ENCODE measurements around the gene NAXD. TPM values are rescaled to one million over a fixed set of nuclear protein-coding genes. Genes with fewer than 3 reads are reported as not detected.
"Not testable (repeated sequence)": the region's sequence is repeated elsewhere in the genome, so short reads cannot be mapped to it uniquely, and the experiment has no call there.

NAXD gene
- total RNA-seq, 1 experiment from 2014 or later: 27.7 TPM

DNA sequence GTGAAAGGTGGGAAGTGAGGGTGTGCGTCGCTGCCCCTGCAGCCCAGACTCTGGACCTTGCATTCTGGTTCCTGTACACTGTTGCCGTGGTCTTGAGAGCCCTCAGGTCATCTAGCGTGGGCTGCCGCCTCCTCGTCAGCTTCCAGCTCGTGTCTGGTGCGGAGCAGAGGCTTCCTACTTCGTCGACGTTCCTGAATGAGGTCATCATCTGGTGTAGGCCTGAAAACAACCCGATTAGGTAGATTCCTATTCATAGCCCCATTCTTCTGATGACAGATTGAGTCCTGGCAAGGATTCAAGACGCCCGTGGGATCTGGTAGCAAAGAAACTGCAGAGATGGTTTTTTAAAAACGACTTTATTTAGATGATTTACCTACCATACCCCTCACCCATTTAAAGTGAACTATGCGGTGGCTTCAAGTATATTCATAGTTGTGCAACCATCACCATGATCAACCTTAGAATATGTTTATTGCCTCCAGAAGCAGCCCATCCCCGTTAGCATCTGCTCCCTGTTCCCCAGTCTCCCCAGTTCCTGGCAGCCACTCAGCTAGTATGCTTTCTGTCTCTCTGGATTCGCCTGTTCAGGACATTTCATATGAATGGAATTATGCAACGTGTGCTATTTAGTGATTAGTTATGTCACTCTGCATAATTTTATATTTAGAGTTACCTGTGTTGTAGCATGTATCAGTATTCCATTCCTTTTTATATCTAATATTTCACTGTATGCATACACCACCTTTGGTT is 13.8 kb downstream of the NAXD start:
- no peak for DNase-seq (ENCODE audit: unreplicated experiment)
- TF ChIP-seq, protein P1, sequence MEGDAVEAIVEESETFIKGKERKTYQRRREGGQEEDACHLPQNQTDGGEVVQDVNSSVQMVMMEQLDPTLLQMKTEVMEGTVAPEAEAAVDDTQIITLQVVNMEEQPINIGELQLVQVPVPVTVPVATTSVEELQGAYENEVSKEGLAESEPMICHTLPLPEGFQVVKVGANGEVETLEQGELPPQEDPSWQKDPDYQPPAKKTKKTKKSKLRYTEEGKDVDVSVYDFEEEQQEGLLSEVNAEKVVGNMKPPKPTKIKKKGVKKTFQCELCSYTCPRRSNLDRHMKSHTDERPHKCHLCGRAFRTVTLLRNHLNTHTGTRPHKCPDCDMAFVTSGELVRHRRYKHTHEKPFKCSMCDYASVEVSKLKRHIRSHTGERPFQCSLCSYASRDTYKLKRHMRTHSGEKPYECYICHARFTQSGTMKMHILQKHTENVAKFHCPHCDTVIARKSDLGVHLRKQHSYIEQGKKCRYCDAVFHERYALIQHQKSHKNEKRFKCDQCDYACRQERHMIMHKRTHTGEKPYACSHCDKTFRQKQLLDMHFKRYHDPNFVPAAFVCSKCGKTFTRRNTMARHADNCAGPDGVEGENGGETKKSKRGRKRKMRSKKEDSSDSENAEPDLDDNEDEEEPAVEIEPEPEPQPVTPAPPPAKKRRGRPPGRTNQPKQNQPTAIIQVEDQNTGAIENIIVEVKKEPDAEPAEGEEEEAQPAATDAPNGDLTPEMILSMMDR (IDR thresholded peaks at IDR 0.05; ENCODE audit: unreplicated experiment): no peak
- peaks cover 24% of the 10 kb centered on the region for H3K4me1 Mint-ChIP-seq (ENCODE audit: insufficient read depth, unreplicated experiment)
- intact Hi-C loops (cut with micrococcal nuclease): no loop called here
- H3K36me3 Mint-ChIP-seq (ENCODE audit: insufficient read depth, unreplicated experiment): peaks cover 58% of the 10 kb centered on the region
- no peak overlapping the region for H3K4me3 Mint-ChIP-seq (ENCODE audit: unreplicated experiment)
- ChIA-PET CTCF (interaction anchor here (1.1 kb wide), 1 partner anchor 12 kb away, joined by 3 read pairs; no protein-coding TSS in a partner anchor), POLR2A (no interaction called here)
- no peak overlapping the region for H3K27ac Mint-ChIP-seq (ENCODE audit: low read depth, unreplicated experiment)
- no peaks in the 10 kb centered on the region for H3K9me3 Mint-ChIP-seq (ENCODE audit: unreplicated experiment)
- H3K27me3 Mint-ChIP-seq (ENCODE audit: insufficient read depth, unreplicated experiment): no peaks in the 10 kb centered on the region
- BruUV-seq (replicated peaks): no TSS peak

DNA sequence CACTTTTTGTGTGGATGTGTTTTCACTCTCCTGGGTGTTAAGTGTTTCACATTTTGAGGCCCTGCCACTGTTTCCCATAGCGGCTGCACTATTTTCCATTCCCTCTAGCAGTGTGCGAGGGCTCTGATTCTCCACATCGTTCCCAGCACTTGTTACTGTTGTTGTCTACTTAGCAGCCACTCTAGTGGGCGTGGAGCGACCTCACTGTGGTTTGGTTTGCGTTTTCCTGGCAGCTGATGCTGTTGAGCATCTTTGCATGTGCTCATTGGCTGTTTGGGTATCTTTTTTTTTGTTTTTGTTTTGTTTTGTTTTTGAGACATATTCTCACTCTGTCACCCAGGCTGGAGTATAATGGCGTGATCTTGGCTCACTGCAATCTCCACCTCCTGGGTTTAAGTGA is 14.4 kb downstream of the NAXD start:
- TF ChIP-seq, protein P1 (IDR thresholded peaks at IDR 0.05; ENCODE audit: unreplicated experiment): no peak
- ChIA-PET CTCF (interaction anchor here (0.6 to 1.1 kb wide), 2 partner anchors 9 to 13 kb away, joined by 3 read pairs; no protein-coding TSS in a partner anchor), POLR2A (no interaction called here)
- Mint-ChIP-seq H3K9me3 (ENCODE audit: unreplicated experiment) (no peaks in the 10 kb centered on the region), H3K27me3 (ENCODE audit: insufficient read depth, unreplicated experiment) (no peaks in the 10 kb centered on the region), H3K4me1 (ENCODE audit: insufficient read depth, unreplicated experiment) (peaks cover 24% of the 10 kb centered on the region), H3K27ac (ENCODE audit: low read depth, unreplicated experiment) (no peak overlapping the region), H3K36me3 (ENCODE audit: insufficient read depth, unreplicated experiment) (peaks cover 63% of the 10 kb centered on the region), H3K4me3 (ENCODE audit: unreplicated experiment) (no peak overlapping the region)
- intact Hi-C loops (cut with micrococcal nuclease): no loop called here
- BruUV-seq (replicated peaks): no TSS peak
- DNase-seq (ENCODE audit: unreplicated experiment): no peak

DNA sequence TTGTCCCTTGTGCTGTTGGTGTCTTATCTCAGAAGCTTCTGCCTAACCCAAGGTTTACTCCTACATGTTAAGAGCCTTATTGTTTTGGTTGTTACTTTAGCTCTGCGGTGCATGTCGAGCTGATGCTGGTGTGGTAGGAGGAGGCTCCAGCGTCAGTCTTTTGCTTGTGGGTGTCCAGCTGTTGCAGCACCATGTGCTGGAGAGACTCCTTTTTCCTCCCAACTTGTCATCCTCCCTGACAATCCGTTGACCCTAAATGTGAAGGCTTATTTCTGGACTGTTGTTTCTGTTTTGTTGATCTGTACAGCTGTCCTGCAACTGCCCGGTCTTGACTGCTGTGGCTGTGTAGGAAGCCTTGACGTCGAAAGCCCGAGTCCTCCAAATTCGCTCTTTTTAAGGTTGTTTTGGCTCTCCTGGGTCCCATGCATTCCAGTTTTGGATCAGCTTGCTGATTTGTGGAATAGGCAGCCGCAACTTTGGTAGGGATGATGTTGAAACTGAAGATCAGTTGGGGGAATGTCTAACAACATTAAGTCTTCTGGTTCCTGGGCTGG is 15.3 kb downstream of the NAXD start:
- no peaks in the 10 kb centered on the region for H3K9me3 Mint-ChIP-seq (ENCODE audit: unreplicated experiment)

DNA sequence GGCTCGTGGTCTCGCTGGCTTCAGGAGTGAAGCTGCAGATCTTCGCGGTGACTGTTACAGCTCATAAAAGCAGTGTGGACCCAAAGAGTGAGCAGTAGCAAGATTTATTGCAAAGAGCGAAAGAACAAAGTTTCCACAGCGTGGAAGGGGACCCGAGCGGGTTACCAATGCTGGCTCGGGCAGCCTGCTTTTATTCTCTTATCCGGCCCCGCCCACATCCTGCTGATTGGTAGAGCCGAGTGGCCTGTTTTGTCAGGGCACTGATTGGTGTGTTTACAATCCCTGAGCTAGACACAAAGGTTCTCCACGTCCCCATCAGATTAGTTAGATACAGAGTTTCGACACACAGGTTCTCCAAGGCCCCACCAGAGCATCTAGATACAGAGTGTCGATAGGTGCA is 16.9 kb downstream of the NAXD start:
- intact Hi-C loops (cut with micrococcal nuclease); H3K9me3 Mint-ChIP-seq (ENCODE audit: unreplicated experiment); DNase-seq (ENCODE audit: unreplicated experiment); H3K27me3 Mint-ChIP-seq (ENCODE audit: insufficient read depth, unreplicated experiment); BruUV-seq (replicated peaks); H3K4me1 Mint-ChIP-seq (ENCODE audit: insufficient read depth, unreplicated experiment); H3K27ac Mint-ChIP-seq (ENCODE audit: low read depth, unreplicated experiment); POLR2A ChIA-PET; H3K4me3 Mint-ChIP-seq (ENCODE audit: unreplicated experiment): not testable (repeated sequence)
- H3K36me3 Mint-ChIP-seq (ENCODE audit: insufficient read depth, unreplicated experiment): peaks cover 77% of the 10 kb centered on the region
- CTCF ChIA-PET: interaction anchor here (0.6 to 1.0 kb wide), 3 partner anchors 13 to 38 kb away, joined by 3 read pairs; no protein-coding TSS in a partner anchor

More for the DNA sequence above, 15.3 kb downstream of the NAXD start:
- intact Hi-C loops (cut with micrococcal nuclease): no loop called here
- no peaks in the 10 kb centered on the region for H3K27me3 Mint-ChIP-seq (ENCODE audit: insufficient read depth, unreplicated experiment)
- POLR2A ChIA-PET: no interaction called here
- no peak overlapping the region for H3K4me3 Mint-ChIP-seq (ENCODE audit: unreplicated experiment)
- no peak for DNase-seq (ENCODE audit: unreplicated experiment)
- TF ChIP-seq, protein P1 (IDR thresholded peaks at IDR 0.05; ENCODE audit: unreplicated experiment): no peak
- no peak overlapping the region for H3K27ac Mint-ChIP-seq (ENCODE audit: low read depth, unreplicated experiment)
- peaks cover 65% of the 10 kb centered on the region for H3K36me3 Mint-ChIP-seq (ENCODE audit: insufficient read depth, unreplicated experiment)
- no TSS peak for BruUV-seq (replicated peaks)
- CTCF ChIA-PET: interaction anchor here (0.6 to 1.1 kb wide), 3 partner anchors 14 to 175 kb away, joined by 3 to 4 read pairs (median 3); no protein-coding TSS in a partner anchor
- peaks cover 21% of the 10 kb centered on the region for H3K4me1 Mint-ChIP-seq (ENCODE audit: insufficient read depth, unreplicated experiment)

Data from MCF 10A (cell line).